ENCODE measurements around the gene FAM72D.
"Not testable (repeated sequence)": the region's sequence is repeated elsewhere in the genome, so short reads cannot be mapped to it uniquely, and the experiment has no call there.

FAM72D gene

DNA sequence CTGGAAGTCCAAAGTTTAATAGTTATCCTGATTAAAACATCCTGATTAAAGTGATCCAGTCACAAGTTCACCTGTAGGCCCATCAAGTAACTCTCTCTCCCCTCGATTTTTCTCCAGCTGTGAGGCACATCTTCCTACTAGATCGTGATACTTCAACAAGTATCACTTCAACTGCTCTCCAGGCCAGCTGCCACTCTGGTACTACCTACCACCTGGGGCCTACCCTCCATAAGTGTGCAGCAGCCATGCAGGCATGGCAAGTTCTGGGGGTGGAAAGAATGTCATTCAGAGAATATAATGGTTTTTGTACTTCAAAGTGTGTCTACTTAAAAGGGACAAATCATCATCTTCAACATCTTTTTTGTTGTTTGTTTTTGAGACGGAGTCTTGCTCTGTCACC, 15.6 kb upstream of the FAM72D start:
- not testable (repeated sequence) for FAIRE-seq; DNase-seq (ENCODE audit: insufficient read length, low spot score)

DNA sequence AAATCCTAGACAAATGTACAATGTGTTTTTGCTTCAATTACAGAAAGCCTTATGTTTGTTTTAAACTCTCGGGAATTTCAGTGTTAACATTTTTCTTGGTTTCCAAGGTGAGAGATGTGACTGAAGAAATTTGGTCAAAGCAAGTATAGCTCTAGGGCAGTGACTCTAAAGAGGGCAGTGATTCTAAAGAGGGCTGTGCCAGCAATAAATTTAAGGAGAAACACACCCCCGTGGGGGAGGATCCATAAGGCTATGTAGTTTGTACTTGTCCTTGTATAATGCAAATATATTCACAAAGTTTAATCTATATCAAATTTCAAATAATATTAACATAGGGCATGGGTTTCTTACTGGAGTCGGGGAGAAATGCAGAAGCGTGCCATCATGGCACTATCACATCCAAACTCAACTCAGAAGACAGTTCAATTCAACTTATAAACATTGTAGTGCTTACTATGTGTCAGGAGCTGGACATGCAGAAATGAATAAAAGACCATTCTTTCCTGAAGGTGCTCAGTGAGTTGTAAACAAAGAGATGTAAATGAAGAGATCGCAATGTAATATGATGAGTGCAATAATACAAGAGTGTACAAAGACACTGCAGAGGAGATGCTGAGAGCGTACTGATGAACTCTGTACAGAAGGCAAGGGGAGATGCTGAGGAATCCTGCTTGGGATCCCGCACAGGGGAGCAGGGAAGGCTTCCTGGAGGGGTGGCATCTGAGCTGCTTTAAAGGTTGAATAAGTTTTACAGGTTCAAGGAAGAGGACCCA, 13.1 kb upstream of the FAM72D start:
- DNase-seq (ENCODE audit: insufficient read length, low spot score); FAIRE-seq: not testable (repeated sequence)

DNA sequence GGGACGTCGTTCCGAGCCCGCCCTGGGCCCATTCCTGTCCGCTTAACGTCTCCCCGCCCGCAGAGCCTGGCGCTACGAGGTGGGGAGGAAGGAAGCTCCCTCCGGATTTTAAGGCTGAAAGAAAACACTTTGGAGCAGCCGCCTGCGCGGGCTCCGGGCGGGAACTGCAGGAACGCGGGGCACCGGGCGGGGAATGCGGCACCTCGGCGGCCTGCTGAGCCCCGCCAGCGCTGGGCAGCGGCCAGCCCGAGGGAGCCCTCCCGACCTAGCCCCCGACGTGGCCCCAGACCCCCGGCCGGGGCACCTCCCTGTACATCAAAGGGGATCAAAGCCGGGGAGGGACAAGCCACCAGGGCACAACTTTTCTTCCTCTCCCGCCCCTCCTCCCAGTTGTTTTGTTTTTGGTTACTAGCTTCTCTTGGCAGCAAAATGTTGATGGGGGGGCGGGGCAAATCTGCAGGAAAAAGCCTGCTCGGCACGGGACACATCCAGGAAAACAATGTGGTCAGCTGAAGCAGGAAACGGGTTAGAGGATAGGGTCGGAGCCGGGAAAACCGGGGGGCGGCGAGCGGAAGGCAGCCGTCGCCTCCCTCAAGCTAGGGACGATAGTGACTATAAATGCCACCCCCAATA, 2.1 kb upstream of the FAM72D start:
- not testable (repeated sequence) for FAIRE-seq

DNA sequence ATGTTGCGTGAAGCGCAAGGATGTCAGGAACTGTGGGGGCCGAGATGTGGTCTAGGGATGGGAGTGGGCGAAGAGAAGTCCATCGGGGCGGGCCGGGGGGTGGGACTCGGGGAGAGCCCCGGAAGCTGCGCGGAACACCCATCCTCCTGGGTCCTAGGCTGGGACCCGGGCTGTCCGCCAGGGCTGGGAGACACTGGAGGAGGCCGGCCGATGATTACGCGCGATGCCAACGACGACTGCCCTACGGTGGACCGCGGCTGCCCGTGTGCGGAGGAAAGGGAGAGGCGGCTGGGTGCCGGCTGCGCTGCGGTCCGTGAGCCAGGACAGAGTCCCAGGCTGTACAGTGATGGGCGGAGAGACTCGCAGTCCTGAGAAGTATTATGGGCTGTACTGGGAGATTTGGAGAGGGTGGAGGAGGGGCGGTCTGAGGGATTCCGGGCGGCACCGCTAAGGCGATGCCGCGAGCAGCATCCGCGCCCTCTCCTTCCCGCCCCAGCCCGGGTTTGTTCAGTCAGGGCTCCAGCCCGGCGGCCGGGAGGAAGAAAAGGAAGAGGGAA, 1.0 kb upstream of the FAM72D start:
- DNase-seq (ENCODE audit: insufficient read length, low spot score); FAIRE-seq: not testable (repeated sequence)

More for the DNA sequence above, 2.1 kb upstream of the FAM72D start:
- not testable (repeated sequence) for DNase-seq (ENCODE audit: insufficient read length, low spot score)

DNA sequence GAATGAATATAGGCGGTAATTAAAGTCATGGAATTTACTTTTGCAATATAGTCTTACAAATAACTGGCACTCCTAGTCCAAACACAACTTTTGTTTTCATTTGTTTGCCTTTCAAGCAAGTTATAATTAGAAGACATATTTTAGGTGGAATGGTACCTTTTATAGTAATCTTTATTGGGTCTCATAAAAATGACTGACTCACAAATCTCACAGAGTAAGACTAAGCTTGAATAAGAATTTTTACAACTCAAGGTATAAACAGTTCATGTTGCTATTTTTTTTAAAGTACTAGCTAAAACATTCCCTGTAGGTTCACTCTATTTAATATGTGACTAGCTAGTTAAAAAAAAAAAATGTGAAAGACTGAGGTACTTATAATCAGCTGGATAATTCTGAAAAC, 6.0 kb downstream of the FAM72D start:
- not testable (repeated sequence) for DNase-seq (ENCODE audit: insufficient read length, low spot score); FAIRE-seq

DNA sequence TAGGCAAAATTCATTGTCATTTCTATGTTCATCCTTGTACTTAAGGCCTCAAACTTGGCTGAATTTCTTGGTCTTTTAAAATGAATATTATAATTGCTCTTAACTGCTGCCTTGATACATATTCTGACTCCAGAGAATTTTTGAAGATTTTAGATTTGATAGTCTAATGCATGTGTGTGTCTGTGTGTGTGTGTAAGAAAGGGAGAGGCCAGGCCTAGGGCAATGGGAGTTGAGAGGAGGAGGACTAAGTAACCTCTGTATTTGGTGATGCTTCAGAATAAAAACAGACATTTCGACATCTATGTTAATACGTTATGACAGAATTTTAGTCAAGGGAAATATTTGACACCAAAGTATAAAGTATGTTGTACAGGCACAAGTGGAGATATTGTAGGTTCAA, 7.5 kb downstream of the FAM72D start:
- FAIRE-seq; DNase-seq (ENCODE audit: insufficient read length, low spot score): not testable (repeated sequence)

DNA sequence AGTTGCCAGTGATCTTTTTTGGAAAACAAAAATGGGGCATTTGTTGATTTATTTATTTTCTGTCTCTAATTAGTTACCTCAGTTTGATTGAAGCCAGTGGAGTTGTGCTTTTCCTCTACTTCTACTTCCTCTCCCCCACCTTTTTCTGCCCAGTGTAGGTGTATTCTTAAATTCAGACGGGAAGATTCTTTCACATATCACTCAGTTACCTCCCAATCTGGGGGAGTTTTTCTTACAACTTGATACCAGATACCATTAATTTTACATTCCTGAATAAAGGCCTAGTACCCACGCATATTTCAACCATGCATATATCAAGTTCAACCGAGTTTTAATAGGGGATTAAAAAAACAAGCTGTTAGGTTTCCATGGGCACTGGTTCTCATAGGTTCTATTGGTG, 15.9 kb downstream of the FAM72D start:
- not testable (repeated sequence) for FAIRE-seq

DNA sequence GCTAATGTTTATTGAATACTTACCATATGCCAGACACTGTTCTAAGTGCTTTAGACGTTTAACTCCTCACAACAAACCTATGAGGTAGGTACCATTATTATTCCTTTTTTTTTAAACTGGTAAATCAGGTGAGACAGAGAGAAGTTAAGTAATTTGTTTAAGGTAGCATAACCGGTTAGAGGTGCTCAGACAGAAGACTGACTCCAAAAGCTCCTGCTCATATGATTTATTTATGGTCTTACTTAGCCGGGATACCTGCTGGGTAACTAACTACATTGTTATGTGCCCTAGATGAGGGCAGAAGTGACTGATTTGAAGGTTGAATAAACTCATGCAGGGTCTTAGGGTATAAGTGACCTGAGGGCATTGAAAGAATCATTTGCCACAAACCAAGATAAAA, 16.9 kb downstream of the FAM72D start:
- DNase-seq (ENCODE audit: insufficient read length, low spot score); FAIRE-seq: not testable (repeated sequence)

More for the DNA sequence above, 15.9 kb downstream of the FAM72D start:
- not testable (repeated sequence) for DNase-seq (ENCODE audit: insufficient read length, low spot score)

DNA sequence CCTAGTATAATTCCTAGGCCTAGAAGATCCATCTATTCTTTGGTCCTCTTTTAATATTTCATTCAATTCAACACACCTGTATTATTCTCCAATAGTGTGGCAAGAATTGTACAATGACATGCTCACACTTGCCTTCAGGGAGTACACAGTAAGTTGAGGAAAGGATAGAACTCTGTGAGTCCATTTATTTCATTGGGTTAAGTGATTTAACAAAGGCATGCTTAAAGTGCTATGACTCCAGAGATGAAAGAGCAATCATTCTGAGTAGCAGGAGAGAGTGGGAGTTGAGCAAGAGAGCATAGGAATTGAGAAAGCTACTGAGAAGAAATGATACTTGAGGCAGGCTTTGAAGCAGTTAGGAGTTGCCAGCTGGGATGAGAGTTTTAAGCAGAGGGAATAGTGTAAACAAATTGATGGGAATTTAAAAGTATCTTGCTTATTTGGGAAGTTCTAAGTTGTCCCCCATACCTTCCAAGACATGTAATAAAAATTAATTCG, 18.8 kb downstream of the FAM72D start:
- FAIRE-seq; DNase-seq (ENCODE audit: insufficient read length, low spot score): not testable (repeated sequence)

DNA sequence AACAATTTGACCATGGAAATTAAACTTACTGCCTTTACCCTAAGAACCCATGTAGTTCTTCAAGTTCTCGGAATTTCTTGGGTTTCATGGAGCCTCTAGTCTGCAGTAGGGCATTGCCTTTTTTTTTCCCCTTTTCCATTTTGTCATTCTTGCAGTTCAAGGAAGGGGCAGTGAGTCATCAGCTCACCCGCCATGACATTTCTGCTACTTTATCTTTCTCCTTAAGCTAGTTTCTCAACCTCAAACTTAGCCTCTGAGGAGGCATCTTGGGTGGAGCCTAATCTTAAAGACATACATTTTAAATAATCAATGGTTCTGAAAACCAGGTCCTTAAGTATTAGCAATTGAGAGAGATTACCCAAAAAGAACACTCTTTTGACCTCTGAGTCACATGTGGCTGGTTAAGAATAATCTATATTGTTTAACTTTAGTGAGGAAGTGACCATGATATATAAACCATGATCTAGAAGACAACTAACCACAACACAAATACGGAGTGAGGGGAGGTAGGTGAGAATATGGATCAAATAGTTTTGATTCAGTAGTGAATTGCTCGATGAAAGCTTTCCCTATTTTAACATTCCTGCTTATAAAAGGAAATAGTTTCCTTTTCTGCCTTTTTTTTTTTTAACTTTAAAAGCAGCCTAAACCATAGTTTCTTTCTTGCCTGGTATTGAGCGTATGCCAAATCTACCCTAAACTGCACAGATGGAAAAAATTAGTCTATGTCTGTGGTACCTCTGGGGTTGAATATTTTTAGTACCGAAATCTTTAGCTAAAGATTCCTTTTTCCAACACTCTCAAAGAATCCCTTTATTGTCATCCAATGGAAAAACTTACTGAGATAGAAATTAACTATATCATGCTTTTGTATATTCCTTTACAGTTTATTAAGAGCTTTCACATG, 20.1 kb downstream of the FAM72D start:
- not testable (repeated sequence) for FAIRE-seq; DNase-seq (ENCODE audit: insufficient read length, low spot score)

DNA sequence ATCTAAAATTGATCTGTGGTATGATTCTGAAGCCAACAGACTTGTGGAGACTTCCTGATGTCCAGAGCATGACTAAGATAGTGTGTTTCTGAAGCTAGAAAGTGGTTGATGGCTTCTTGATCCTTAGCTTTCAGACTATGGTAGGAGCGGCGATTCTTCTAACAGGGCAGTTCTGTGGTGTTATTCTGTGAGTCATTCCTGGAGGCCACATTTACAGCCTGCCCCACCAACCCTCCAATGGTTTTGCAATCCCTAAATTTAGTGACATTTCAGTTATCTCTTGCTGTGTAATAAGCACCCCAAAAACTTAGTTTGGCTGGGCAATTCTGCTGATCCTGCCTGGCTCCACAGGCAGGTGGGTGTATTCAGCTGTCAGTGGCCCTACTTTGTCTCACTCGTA, 24.1 kb downstream of the FAM72D start:
- not testable (repeated sequence) for DNase-seq (ENCODE audit: insufficient read length, low spot score); FAIRE-seq

DNA sequence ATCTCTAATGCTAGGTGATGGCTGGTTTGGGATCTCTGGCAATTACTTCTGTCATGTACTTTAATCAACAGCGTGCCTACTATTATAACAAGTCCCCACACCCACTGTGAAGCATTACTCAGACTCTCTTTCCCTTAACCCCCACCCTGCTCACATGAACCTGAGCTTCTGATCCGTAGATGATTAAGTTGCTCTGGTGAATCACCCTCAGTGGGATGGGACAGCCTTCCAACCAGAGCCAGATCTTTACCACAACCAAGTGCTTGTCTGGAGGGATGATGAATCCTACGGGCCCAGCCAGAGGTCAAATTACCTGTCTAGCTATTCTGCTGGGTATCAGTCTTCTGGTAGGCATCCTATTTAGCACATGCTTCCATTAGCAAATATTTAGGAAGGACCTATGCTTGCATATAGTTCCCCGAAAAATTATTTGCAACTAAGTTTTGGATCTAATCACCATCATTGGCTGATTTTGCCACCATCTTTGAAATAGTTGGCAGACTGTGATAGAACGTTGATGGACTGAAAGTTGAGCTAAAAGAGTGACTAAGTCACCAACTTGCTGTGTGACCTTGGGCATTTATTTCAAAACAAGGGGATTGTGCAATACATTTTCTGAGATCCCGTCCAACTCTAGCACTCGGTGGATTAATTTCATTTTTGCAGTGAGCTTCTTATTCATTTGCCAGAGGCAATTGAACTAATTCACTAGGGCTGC, 26.7 kb downstream of the FAM72D start:
- not testable (repeated sequence) for DNase-seq (ENCODE audit: insufficient read length, low spot score); FAIRE-seq

DNA sequence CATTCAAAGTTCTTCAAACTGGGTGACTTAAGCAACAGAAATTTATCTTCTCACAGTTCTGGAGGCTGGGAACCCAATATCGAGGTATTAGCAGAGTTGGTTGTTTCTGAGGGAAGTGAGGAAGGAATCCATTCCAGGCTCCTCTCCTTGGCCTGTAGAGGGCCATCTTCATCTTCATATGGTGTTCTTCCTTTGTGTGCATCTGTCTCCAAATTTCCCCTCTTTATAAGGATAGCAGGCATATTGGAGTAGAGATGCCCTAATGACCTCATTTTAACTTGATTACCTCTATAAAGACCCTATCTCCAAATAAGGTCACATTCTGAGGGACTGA, 27.3 kb downstream of the FAM72D start:
- not testable (repeated sequence) for DNase-seq (ENCODE audit: insufficient read length, low spot score); FAIRE-seq

DNA sequence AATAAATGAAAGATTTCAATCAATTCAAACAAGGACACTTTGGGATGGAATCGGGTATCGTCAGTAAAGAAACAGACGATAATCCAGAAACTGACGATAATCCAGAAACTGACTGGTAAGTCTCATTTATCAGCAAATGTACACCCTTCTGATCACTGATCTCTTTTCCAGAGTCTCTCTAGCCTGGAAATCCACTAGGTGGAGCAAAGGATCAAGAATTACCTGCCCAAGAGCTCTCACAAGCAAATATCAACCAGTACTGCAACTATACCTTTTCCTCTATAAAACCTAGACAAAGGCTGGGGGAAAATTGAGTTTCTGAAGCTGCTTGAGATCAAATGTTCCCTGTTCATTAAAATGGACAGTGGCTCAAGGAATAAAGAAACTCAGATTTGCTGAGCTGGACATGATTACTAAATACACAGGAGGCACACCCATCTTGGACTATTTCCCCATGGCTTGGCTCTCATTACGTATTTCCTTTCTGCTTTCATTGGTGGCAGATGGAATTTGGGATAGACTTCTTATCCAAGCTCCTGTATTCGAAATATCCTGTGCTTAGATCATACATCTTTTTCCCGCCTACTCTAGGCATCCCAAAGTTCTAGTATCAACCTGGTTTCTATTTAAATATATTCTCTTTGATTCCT, 28.3 kb downstream of the FAM72D start:
- not testable (repeated sequence) for DNase-seq (ENCODE audit: insufficient read length, low spot score); FAIRE-seq

DNA sequence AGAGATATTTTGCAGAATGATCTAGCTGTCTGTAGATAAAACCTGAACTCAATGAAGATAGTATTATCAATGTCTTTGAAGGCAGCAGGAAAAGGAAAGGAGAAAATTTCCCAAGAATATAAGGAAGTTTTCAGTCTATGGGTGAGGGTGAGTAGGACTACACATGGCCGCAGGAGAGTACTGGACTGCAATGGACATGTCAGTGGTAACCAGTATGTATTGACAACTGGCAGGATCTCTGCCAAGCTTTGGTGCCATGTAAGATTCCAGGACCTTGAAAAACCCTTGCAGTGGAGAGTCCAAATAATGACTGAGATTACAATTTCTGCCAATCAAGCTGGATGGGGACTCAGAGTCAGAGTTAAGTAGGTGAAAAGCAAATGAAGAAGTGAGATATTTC, 29.3 kb downstream of the FAM72D start:
- DNase-seq (ENCODE audit: insufficient read length, low spot score); FAIRE-seq: not testable (repeated sequence)

DNA sequence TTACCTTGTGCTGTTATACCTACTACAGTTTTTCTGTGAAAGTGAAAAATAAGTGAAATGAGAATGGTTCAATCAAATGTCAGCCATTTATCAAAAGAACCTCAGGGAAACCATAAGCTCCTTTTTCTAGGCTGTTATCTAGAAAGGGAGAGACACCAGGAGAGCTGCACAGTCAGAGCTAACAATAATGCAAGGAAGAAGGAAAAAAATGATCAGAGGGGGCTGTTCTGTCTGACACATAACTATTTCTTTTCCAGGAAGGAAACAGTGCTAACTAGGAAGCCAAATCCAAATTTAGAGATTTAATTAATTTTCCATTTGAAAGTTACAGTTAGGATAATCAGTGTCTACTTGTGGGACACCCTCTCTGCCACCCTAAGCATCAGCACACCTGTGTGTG, 31.4 kb downstream of the FAM72D start:
- FAIRE-seq = not testable (repeated sequence)

DNA sequence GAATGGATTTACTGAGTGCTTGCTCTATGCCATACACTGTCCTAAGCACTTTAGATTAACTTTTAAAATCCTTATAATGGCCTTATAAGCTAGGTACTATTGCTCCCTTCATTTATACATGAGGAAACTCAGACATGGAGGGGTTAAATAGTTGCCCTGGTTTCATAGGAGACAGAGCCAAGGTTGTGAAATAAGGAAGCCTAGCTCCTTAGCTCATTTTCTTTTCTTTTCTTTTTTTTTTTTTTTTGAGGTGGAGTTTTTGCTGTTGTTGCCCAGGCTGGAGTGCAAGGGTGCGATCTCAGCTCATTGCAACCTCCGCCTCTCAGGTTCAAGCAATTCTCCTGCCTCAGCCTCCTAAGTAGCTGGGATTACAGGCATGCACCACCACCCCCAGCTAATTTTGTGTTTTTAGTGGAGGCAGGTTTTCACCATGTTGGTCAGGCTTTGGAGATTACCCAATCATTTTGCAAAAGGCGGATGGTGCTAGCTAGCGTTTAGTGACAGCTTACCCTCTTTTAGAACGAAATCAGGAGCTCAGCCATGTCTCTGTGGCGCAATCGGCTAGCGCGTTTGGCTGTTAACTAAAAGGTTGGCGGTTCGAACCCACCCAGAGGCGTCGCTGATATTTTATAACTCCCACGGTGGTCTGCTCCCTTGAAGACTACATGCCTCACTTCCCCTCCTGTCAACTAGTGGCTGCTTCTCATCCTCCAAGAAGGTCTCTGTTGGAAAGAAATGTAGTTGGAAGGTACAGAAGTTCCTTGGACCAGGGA, 33.1 kb downstream of the FAM72D start:
- not testable (repeated sequence) for DNase-seq (ENCODE audit: insufficient read length, low spot score); FAIRE-seq

More for the DNA sequence above, 31.4 kb downstream of the FAM72D start:
- DNase-seq (ENCODE audit: insufficient read length, low spot score) = not testable (repeated sequence)

DNA sequence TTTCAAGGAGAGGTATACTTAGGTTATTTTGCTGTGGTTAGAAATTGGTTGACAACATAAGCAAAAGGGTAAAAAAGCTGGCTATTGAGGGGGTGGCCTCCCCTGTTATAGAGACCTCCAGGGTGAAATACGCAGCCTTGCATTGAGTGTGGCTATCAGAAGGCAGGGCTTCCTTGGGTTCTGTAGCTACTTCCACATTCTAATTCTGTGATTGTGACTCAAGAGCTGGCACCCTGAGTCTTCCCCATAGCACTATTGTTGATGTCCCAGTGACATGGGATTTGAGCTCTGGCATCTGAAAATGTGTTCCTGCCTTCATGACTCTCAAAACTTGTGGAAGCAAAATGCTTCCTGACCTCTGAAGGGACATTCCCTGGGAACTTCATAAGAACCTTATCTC, 38.7 kb downstream of the FAM72D start:
- not testable (repeated sequence) for FAIRE-seq; DNase-seq (ENCODE audit: insufficient read length, low spot score)

All from D721Med (cell line).